ENCODE measurements around the gene UQCRFS1.

DNA sequence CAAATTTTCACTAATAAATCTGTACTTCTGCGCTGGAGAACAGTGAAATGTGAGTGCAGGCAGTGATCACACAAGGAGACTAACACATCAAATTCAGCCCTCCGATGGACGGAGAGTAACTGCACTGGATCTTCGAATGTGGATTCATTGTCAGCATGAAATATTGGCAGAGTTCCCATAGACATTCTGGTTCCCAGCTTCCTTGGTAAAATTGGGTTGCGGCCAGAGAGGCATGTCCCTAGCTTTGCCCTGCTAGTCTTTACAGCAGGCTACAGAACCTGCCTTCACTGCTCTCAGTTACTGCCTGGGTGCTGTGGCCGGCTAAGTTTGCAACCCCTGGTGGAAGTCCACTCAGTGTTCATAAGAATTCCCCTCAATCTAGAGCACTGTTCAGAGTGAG is 32.3 kb upstream of the UQCRFS1 start:
- TF ChIP-seq, protein P1, sequence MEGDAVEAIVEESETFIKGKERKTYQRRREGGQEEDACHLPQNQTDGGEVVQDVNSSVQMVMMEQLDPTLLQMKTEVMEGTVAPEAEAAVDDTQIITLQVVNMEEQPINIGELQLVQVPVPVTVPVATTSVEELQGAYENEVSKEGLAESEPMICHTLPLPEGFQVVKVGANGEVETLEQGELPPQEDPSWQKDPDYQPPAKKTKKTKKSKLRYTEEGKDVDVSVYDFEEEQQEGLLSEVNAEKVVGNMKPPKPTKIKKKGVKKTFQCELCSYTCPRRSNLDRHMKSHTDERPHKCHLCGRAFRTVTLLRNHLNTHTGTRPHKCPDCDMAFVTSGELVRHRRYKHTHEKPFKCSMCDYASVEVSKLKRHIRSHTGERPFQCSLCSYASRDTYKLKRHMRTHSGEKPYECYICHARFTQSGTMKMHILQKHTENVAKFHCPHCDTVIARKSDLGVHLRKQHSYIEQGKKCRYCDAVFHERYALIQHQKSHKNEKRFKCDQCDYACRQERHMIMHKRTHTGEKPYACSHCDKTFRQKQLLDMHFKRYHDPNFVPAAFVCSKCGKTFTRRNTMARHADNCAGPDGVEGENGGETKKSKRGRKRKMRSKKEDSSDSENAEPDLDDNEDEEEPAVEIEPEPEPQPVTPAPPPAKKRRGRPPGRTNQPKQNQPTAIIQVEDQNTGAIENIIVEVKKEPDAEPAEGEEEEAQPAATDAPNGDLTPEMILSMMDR (IDR thresholded peaks at IDR 0.05) = no peak
- no peak for TF ChIP-seq POLR2A (IDR thresholded peaks at IDR 0.05)

Measured in prostate gland (tissue), 2 donors.